ENCODE results near the gene FXYD5. TPM values are rescaled to one million over a fixed set of nuclear protein-coding genes. Genes with fewer than 3 reads are reported as not detected.

FXYD5 gene
- total and polyA plus RNA-seq, 8 donors = 10.3 to 118 (median 43.8) TPM

DNA sequence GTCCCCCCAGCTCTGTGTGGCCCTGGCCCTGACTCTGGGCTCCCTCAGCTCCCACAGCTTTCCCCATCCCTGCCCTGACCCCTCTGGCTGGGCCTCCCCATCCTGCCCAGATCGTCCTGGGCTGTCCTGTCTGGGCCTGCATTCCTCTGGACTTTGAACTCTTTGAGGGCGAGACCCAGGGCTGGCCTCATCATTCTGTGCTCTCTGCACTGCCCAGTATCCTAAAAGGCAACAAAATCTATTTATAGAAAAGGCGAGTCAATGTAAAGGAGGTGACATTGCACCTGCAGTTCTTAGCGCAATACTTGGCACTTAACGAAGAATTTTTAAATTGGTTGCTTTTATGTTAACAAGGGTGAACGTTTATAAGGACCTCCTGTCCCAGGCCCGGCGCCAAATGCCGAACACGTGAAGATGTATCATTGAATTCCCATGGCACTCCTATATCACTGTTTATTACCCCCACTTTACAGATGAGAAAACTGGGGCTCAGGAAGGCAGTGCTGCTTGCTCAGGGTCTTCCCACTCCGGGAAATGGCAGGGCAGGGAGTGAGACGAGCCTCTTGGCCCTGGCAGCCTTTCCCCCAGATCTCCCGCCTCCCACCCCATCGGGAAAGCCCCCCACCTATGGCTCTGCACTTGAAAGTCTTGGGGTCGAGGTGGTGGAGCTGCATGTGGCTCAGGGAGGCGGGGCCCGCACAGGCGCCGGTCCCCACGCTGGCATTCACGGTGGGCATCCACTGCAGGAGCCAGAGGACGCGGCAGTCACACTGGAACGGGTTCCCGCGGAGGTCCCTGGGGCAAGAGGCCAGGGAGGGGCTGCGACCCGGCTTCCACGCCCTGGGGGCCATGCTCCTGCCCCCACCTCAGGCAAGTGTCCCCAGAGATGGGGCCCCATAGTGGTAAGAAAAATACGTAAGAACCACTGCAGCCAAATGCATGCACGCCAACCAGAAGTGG lies 23.5 kb upstream of the FXYD5 start:
- 77 to 87% (median 84%) methylated on average over 12 to 31 of the region's 31 CpGs for WGBS, 5 donors
- Histone ChIP-seq H3K4me1 (peaks cover 0 to 24% (median 21%) of the 10 kb centered on the region in 4 donors), H3K4me3 (no peak overlapping the region), H3K36me3 (no peaks in the 10 kb centered on the region), H3K27ac (no peak overlapping the region), H3K27me3 (no peaks in the 10 kb centered on the region), H3K9me3 (no peaks in the 10 kb centered on the region)
- TF ChIP-seq, protein P1, sequence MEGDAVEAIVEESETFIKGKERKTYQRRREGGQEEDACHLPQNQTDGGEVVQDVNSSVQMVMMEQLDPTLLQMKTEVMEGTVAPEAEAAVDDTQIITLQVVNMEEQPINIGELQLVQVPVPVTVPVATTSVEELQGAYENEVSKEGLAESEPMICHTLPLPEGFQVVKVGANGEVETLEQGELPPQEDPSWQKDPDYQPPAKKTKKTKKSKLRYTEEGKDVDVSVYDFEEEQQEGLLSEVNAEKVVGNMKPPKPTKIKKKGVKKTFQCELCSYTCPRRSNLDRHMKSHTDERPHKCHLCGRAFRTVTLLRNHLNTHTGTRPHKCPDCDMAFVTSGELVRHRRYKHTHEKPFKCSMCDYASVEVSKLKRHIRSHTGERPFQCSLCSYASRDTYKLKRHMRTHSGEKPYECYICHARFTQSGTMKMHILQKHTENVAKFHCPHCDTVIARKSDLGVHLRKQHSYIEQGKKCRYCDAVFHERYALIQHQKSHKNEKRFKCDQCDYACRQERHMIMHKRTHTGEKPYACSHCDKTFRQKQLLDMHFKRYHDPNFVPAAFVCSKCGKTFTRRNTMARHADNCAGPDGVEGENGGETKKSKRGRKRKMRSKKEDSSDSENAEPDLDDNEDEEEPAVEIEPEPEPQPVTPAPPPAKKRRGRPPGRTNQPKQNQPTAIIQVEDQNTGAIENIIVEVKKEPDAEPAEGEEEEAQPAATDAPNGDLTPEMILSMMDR (IDR thresholded peaks at IDR 0.05) = no peak
- TF ChIP-seq POLR2A (IDR thresholded peaks at IDR 0.05) = no peak
- no peak for TF ChIP-seq EP300 (IDR thresholded peaks at IDR 0.05)
- no peak for TF ChIP-seq POLR2AphosphoS5 (IDR thresholded peaks at IDR 0.05)
- DNase-seq = no peak
- intact Hi-C loops (cut with DNase I; ENCODE audit: low total_unique reads) = no loop called here

DNA sequence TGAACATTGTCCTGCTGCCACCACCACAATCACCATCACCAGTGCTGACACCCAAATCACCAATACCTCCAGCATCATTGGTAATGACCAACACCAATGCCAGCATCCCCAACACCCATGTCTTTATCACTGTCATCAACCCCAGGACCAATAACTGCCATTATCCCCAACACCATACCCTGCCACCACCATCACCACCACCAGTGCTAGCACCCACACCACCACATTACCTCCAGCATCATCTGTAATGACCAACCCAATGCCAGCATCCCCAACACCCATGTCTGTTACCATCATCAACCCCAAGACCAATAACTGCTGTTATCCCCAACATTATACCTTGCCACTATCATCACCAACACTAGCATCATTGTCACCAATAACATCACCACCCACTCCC lies 22.3 kb upstream of the FXYD5 start:
- intact Hi-C loops (cut with DNase I; ENCODE audit: low total_unique reads) = no loop called here
- Histone ChIP-seq H3K27ac (no peak overlapping the region), H3K4me3 (no peak overlapping the region), H3K27me3 (no peaks in the 10 kb centered on the region), H3K9me3 (no peaks in the 10 kb centered on the region), H3K4me1 (peaks cover 3 to 32% (median 31%) of the 10 kb centered on the region in 4 donors), H3K36me3 (no peaks in the 10 kb centered on the region)
- TF ChIP-seq EP300 (IDR thresholded peaks at IDR 0.05) = no peak
- no peak for TF ChIP-seq POLR2AphosphoS5 (IDR thresholded peaks at IDR 0.05)
- no peak for TF ChIP-seq POLR2A (IDR thresholded peaks at IDR 0.05)
- TF ChIP-seq, protein P1 (IDR thresholded peaks at IDR 0.05) = no peak
- DNase-seq = no peak

DNA sequence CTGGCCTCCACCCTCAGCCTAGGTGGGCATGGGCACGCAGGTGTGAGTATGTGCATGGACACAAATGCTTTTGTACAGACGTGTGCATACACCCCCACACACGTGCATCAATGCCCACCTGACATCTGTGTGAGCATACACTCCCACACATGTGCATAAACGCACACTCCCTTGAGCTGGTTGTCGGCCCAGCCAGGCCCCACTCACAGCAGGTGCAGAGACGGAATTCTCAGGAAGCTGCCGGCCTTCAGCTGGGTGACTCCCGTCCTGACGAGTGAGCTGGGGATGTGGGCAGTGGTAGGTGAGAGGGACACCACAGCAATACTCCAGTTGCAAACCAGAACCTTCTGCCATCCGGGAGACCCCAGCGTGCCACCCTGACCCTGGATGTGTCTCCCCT lies 20.7 kb upstream of the FXYD5 start:
- H3K27ac ChIP-seq = peak overlapping the region in 2 of 5 donors; percentile 47 to 73
- intact Hi-C loops (cut with DNase I; ENCODE audit: low total_unique reads) = no loop called here
- H3K4me1 ChIP-seq = peaks cover 7 to 44% (median 41%) of the 10 kb centered on the region in 4 donors
- H3K9me3 ChIP-seq = no peaks in the 10 kb centered on the region
- peak overlapping the region; percentile 20 to 32 (median 24) for H3K4me3 ChIP-seq
- peaks cover 0 to 4% (median 0%) of the 10 kb centered on the region in 3 donors for H3K27me3 ChIP-seq
- WGBS, 5 donors = 69 to 82% (median 75%) methylated on average over 5 to 11 of the region's 11 CpGs
- TF ChIP-seq POLR2A (IDR thresholded peaks at IDR 0.05) (no peak), EP300 (IDR thresholded peaks at IDR 0.05) (no peak)
- TF ChIP-seq, protein P1 (IDR thresholded peaks at IDR 0.05) = no peak
- H3K36me3 ChIP-seq = no peaks in the 10 kb centered on the region
- no peak for DNase-seq

DNA sequence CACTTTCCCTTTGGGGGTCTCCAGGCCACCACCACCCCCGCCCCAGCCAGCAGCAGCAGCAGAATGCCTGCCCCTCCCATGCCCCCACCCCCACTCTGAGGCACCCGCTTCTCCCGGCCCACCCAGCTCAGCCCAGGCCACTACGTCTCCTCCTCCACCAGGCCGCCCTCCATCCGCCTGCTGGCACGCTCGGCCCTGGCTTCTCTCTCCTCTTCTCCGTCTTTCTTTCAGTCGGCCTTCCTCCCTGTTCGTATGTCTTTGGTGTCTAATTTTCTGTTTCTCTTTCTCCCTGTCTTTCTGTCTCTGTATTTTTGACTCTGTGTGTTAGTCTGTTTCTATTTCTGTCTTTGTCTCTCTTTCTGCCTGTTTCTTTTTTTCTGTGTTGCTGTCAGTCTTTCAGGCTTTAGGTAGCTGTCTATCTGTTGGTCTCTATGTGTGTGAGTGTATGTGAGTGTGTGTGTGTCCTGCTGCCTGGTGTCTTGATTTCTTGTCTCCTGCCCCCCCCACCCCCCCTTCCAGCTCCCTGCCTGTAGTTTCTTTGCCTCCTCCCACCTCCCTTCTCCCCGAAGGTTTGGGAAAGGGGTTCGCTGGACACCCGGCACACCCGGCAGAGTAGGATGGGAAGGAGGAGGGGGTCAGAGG lies 19.8 kb upstream of the FXYD5 start, which contains the start of gene LGI4:
Gene LGI4, minus strand, starts transcription at position 459 of the 642 bp plus-strand sequence. Its CDS starts 379 bp downstream, at position 80.
- H3K36me3 ChIP-seq = no peaks in the 10 kb centered on the region
- H3K4me1 ChIP-seq = peaks cover 7 to 44% (median 43%) of the 10 kb centered on the region in 4 donors
- TF ChIP-seq POLR2AphosphoS5 (IDR thresholded peaks at IDR 0.05) (no peak), POLR2A (IDR thresholded peaks at IDR 0.05) (no peak)
- TF ChIP-seq, protein P1 (IDR thresholded peaks at IDR 0.05) = no peak
- H3K9me3 ChIP-seq = no peaks in the 10 kb centered on the region
- intact Hi-C loops (cut with DNase I; ENCODE audit: low total_unique reads) = no loop called here
- peak within 1 kb of the TSS; percentile 20 to 32 (median 24) for H3K4me3 ChIP-seq
- H3K27me3 ChIP-seq = peaks cover 0 to 4% (median 0%) of the 10 kb centered on the region in 3 donors
- WGBS, 5 donors = 53 to 76% (median 72%) methylated on average over 12 to 15 of the region's 15 CpGs
- peak in 1 of 2 donors; percentile 44 for DNase-seq
- peak within 1 kb of the TSS in 4 of 5 donors; percentile 47 to 73 (median 54) for H3K27ac ChIP-seq

All from stomach (tissue), 9 donors.